Muscle of leg (tissue), 11 donors: ENCODE results near the gene PLCB2. TPM values are rescaled to one million over a fixed set of nuclear protein-coding genes. Genes with fewer than 3 reads are reported as not detected.

ENCODE experiments used
- DNase-seq: peaks from one replicate; pipeline ENCODE4 v3.0.0; 2013
- H3K27ac ChIP-seq: one replicate; pipeline ENCODE4 v1.5.1; 2013; ENCODE audit warnings: mild to moderate bottlenecking, low read length, control low read depth
- H3K27me3 ChIP-seq: one replicate; pipeline ENCODE4 v1.6.1; 2013; ENCODE audit warnings: low read length; ENCODE audit not compliant: control insufficient read depth, insufficient read depth
- H3K36me3 ChIP-seq: one replicate; pipeline ENCODE4 v1.6.1; 2013; ENCODE audit warnings: low read length; ENCODE audit not compliant: control insufficient read depth, insufficient read depth
- H3K4me1 ChIP-seq: one replicate; pipeline ENCODE4 v1.6.1; 2013; ENCODE audit warnings: low read length; ENCODE audit not compliant: control insufficient read depth, insufficient read depth
- H3K4me3 ChIP-seq: one replicate; pipeline ENCODE4 v1.5.1; 2013; ENCODE audit warnings: low read length, control low read depth
- H3K9me3 ChIP-seq: replicated peaks from 2 replicates; pipeline ENCODE4 v1.6.1; 2013; ENCODE audit warnings: low read depth, low read length; ENCODE audit not compliant: control insufficient read depth
- WGBS: methylation state at CpG from one replicate; pipeline ENCODE4 v1.1.5; 2013; ENCODE audit warnings: missing lambda C conversion rate; ENCODE audit not compliant: insufficient coverage; 5-methylcytosine and 5-hydroxymethylcytosine counted together
- polyA plus RNA-seq, 8 donors: library from polyadenylated mRNA; unstranded; fragments of 120-200 nt; gene quantifications; one replicate each; pipeline versions ENCODE4 v1.2.1 to v1.2.3, GENCODE V29; 2013; ENCODE audit warnings: inconsistent platforms in 1 of 8, low replicate concordance in 1 of 8; ENCODE audit not compliant: insufficient read length in 8 of 8, insufficient read depth in 1 of 8
- total RNA-seq: library from RNA; stranded (reverse); fragments of 120-200 nt; gene quantifications from one replicate; pipeline ENCODE4 v1.2.4, GENCODE V29; 2013

Gene PLCB2
- total and polyA plus RNA-seq, 9 donors = 4.8 to 11.5 (median 8.7) TPM

DNA sequence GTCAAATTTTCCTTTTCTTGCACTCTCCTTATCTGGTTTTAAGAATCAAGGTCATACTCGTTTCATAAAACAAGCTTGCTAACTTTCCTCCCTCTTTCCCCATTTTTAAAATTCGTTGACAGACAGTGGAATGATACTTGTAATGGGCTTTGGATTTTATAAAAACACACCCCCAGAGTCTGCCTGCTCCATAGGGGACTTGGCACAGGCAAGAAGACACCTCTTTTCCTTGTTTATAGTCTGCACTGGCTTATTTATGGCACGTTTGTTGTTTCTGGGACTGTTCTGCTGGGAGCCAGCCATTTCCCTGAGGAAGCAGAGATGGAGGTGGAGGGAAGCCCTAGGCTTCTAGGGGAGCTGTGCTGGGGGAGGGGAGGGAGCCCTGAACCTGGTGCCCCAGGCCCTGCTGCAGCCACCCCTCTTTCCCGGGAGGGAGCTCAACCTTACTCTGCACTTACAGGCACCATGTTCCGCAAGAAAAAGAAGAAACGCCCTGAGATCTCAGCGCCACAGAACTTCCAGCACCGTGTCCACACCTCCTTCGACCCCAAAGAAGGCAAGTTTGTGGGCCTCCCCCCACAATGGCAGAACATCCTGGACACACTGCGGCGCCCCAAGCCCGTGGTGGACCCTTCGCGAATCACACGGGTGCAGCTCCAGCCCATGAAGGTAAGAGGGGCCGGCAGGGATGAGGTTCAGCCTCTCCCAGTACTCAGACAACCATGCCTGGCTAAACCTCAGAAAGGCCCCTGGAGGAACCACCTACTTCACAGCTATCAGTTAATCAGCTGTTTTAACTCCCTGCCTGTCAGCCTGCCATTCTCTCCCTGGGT is 43.2 kb downstream of the PLCB2 start:
- Histone ChIP-seq H3K27ac (no peak overlapping the region), H3K27me3 (peaks cover 6% of the 10 kb centered on the region), H3K36me3 (no peaks in the 10 kb centered on the region), H3K4me1 (no peaks in the 10 kb centered on the region), H3K9me3 (no peaks in the 10 kb centered on the region), H3K4me3 (no peak overlapping the region)
- 71% methylated on average over 4 of the region's 16 CpGs for WGBS
- no peak for DNase-seq

GRCh38 chr15:40263024-40263754 is 44.5 kb downstream of the PLCB2 start:
- Histone ChIP-seq H3K4me1 (no peaks in the 10 kb centered on the region), H3K4me3 (no peak overlapping the region), H3K36me3 (no peaks in the 10 kb centered on the region), H3K27ac (no peak overlapping the region), H3K27me3 (peaks cover 6% of the 10 kb centered on the region), H3K9me3 (no peaks in the 10 kb centered on the region)
- WGBS = 31% methylated on average over 8 of the region's 12 CpGs
- peak; percentile 71 for DNase-seq

GRCh38 chr15:40259021-40259420 is 48.7 kb downstream of the PLCB2 start:
- H3K27me3 ChIP-seq = peaks cover 23% of the 10 kb centered on the region
- DNase-seq = no peak
- no peak overlapping the region for H3K4me3 ChIP-seq
- H3K36me3 ChIP-seq = no peaks in the 10 kb centered on the region
- H3K4me1 ChIP-seq = no peaks in the 10 kb centered on the region
- no peak overlapping the region for H3K27ac ChIP-seq
- H3K9me3 ChIP-seq = no peaks in the 10 kb centered on the region
- 80% methylated on average over 2 of the region's 7 CpGs for WGBS

- no peaks in the 10 kb centered on the region for H3K9me3 ChIP-seq
- no peaks in the 10 kb centered on the region for H3K36me3 ChIP-seq
- WGBS = 42% methylated on average over 7 of the region's 8 CpGs
- H3K4me3 ChIP-seq = no peak overlapping the region
- H3K27me3 ChIP-seq = peaks cover 28% of the 10 kb centered on the region
- no peak for DNase-seq
- peaks cover 2% of the 10 kb centered on the region for H3K4me1 ChIP-seq
- H3K27ac ChIP-seq = no peak overlapping the region
Measured at GRCh38 chr15:40258544-40258943, 49.2 kb downstream of the PLCB2 start.

- H3K9me3 ChIP-seq = no peaks in the 10 kb centered on the region
- no peak overlapping the region for H3K27ac ChIP-seq
- peaks cover 35% of the 10 kb centered on the region for H3K27me3 ChIP-seq
- H3K4me3 ChIP-seq = no peak overlapping the region
- DNase-seq = no peak
- H3K36me3 ChIP-seq = no peaks in the 10 kb centered on the region
- peaks cover 8% of the 10 kb centered on the region for H3K4me1 ChIP-seq
- 71% methylated on average over 9 of the region's 9 CpGs for WGBS
Measured at GRCh38 chr15:40257656-40258450, 49.9 kb downstream of the PLCB2 start.

DNA sequence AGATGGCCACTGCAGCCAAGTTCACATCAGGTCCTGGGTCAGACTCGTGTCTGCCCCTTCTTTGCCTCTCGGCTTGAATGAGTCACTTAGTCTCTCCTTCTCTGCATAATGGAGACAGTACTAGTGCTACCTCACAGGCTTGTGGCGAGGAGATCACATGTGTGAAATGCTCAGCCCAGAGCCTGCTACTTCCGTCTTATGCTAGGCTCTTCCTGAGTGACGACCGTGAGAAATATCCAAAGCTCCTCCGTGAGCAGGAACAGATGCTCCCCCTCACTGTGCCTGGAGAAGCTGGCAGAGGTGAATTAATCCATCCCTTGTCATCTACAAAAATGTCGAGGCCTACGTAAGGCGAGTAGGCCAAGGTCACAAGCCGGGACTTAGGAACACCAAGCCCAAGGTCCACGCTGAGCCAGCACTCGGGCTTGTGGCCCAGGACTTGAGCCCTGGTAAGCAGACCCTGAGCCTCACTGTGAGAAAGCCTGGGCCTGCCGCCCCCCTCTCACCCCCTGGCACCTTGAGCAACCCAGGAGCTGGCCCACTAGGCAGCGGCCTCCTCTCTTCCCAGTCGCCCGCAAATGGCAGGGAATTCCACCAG is 51.0 kb downstream of the PLCB2 start:
- Histone ChIP-seq H3K27ac (no peak overlapping the region), H3K9me3 (no peaks in the 10 kb centered on the region), H3K4me3 (no peak overlapping the region), H3K36me3 (no peaks in the 10 kb centered on the region), H3K27me3 (peaks cover 43% of the 10 kb centered on the region), H3K4me1 (peaks cover 13% of the 10 kb centered on the region)
- WGBS = 78% methylated on average over 17 of the region's 17 CpGs
- DNase-seq = no peak

DNA sequence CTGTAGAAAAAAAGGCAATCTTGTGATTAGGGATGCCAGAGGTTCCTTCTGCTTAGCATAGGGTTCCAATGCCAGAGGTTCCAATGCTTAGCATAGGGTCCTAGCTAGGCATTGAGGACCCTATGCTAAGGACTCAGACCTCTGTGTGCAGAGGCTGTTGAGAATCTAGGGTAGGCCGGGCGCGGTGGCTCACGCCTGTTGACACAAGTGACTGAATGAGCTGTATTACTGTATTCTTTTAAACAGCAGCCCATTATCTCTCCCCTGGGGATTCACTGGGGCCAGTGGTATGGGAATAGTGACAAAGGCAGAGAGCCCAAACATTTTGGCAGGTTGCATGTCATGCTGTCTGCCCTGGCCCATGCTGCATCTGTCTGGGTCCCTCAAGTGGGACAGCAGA is 52.7 kb downstream of the PLCB2 start:
- WGBS = no CpG with 5 or more reads among the region's 4 CpGs
- DNase-seq = no peak
- H3K27me3 ChIP-seq = peaks cover 56% of the 10 kb centered on the region
- no peak overlapping the region for H3K4me3 ChIP-seq
- H3K36me3 ChIP-seq = no peaks in the 10 kb centered on the region
- H3K4me1 ChIP-seq = peaks cover 13% of the 10 kb centered on the region
- no peaks in the 10 kb centered on the region for H3K9me3 ChIP-seq
- no peak overlapping the region for H3K27ac ChIP-seq

DNA sequence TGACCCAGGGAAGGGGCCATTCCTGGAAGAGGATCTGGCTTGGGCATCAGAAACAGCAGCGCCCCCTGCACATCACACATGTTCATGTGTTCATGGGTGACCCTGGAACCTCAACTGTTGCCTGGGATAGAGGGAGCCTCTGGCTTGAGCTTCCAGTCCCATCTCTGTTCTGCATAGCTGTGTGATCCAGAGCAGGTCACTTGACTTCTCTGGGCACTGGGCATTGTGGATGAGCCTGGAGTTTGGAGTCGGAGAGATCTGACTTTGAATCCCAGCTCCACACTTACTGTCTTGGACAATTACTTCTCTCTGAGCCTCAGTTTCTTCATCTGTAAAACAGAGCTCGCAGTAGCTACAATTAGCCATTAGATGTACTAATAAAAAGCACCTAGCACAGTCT is 53.3 kb downstream of the PLCB2 start:
- no peaks in the 10 kb centered on the region for H3K36me3 ChIP-seq
- H3K9me3 ChIP-seq = no peaks in the 10 kb centered on the region
- peaks cover 13% of the 10 kb centered on the region for H3K4me1 ChIP-seq
- no peak for DNase-seq
- WGBS = 100% methylated on average over 2 of the region's 3 CpGs
- H3K27ac ChIP-seq = no peak overlapping the region
- H3K4me3 ChIP-seq = no peak overlapping the region
- peaks cover 56% of the 10 kb centered on the region for H3K27me3 ChIP-seq

DNA sequence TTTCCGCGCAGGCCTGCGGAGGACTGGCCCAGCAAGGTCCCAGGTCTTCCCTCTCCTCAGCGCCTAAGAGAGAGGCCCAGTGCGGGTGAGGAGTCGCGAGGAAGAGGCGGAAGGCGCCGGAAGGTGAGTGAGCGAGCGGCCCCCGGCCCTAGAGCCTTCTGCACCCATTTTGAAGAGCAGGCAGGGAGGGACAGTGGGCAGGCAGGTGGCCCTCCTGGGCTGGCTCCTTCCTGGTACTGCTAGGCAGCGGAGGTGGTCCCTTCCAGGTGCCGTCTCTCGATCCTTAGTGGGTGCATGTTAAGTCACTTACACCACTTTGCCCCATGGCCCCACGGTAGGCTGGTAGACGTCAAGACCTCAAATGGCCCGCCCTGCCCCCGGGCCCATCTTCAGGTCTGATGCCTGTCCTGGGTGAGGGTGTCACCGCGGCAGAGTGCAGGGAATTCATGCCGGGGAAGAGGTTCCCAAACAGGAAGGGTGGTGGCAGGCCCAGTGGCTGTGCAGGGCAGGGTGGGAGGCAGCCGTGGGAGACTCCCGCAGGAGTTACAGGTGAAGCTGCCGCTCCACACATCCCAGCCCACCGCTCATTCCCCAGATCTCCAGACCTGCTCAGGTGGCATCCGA is 54.5 kb downstream of the PLCB2 start:
- H3K9me3 ChIP-seq = no peaks in the 10 kb centered on the region
- H3K4me3 ChIP-seq = peak overlapping the region; percentile 48
- no peaks in the 10 kb centered on the region for H3K36me3 ChIP-seq
- H3K4me1 ChIP-seq = peaks cover 16% of the 10 kb centered on the region
- 32% methylated on average over 23 of the region's 28 CpGs for WGBS
- H3K27ac ChIP-seq = no peak overlapping the region
- H3K27me3 ChIP-seq = peaks cover 56% of the 10 kb centered on the region
- no peak for DNase-seq
